Loucy (cell line): ENCODE data around the gene EPHB1.

Source experiments
- H2AFZ ChIP-seq: fragments of 200-600 bp; sonication (generic); 2 replicates; pipeline ENCODE4 v1.6.0; 2016; ENCODE audit warnings: antibody characterized with exemption, mild to moderate bottlenecking, low read length, moderate library complexity
- H3F3A ChIP-seq: fragments of 200-600 bp; 2 replicates; pipeline ENCODE4 v1.6.0; 2016; ENCODE audit warnings: antibody characterized with exemption, low read depth, mild to moderate bottlenecking
- H3K27me3 ChIP-seq: fragments of 200-600 bp; sonication (generic); 2 replicates; pipeline ENCODE4 v1.6.1; 2014; ENCODE audit warnings: low read length, mild to moderate bottlenecking; ENCODE audit not compliant: insufficient read depth, poor library complexity, severe bottlenecking
- H3K36me3 ChIP-seq: fragments of 200-600 bp; sonication (generic); 2 replicates; pipeline ENCODE4 v1.6.1; 2016; ENCODE audit warnings: low read length; ENCODE audit not compliant: insufficient read depth
- H3K4me1 ChIP-seq: fragments of 200-600 bp; sonication (generic); 2 replicates; pipeline ENCODE4 v1.5.1; 2014; ENCODE audit warnings: low read length, mild to moderate bottlenecking; ENCODE audit not compliant: insufficient read depth, poor library complexity, severe bottlenecking
- H3K4me2 ChIP-seq: fragments of 200-600 bp; sonication (generic); 2 replicates; pipeline ENCODE4 v1.6.0; 2014; ENCODE audit warnings: antibody characterized with exemption, low read length, low read depth, mild to moderate bottlenecking; ENCODE audit not compliant: poor library complexity, severe bottlenecking
- H3K4me3 ChIP-seq: fragments of 200-600 bp; sonication (generic); 2 replicates; pipeline ENCODE4 v1.5.1; 2014; ENCODE audit warnings: low read length, mild to moderate bottlenecking, mixed read lengths; ENCODE audit not compliant: poor library complexity, severe bottlenecking
- H3K79me2 ChIP-seq: fragments of 200-600 bp; sonication (generic); 2 replicates; pipeline ENCODE4 v1.6.1; 2014; ENCODE audit warnings: low read length; ENCODE audit not compliant: insufficient read depth
- H3K9ac ChIP-seq: fragments of 200-600 bp; sonication (generic); 2 replicates; pipeline ENCODE4 v1.6.0; 2014; ENCODE audit warnings: mild to moderate bottlenecking, low read depth, low read length, moderate library complexity; ENCODE audit not compliant: poor library complexity, severe bottlenecking
- H3K9me2 ChIP-seq: fragments of 200-600 bp; sonication (generic); replicated peaks from 2 replicates; pipeline ENCODE4 v1.6.1; 2016; ENCODE audit warnings: low read depth, low read length, mixed read lengths
- H3K9me3 ChIP-seq: fragments of 200-600 bp; sonication (generic); 2 replicates; pipeline ENCODE4 v1.6.1; 2014; ENCODE audit warnings: mild to moderate bottlenecking, antibody characterized with exemption, low read length, low read depth; ENCODE audit not compliant: insufficient read depth
- H4K20me1 ChIP-seq: fragments of 200-600 bp; sonication (generic); 2 replicates; pipeline ENCODE4 v1.6.0; 2014; ENCODE audit warnings: antibody characterized with exemption, low read length, mild to moderate bottlenecking; ENCODE audit not compliant: insufficient read depth, poor library complexity, severe bottlenecking
- EZH2phosphoT487 ChIP-seq: fragments of 200-600 bp; IDR thresholded peaks from 2 replicates; pipeline ENCODE4 v1.6.1; 2018; ENCODE audit warnings: antibody characterized with exemption, mild to moderate bottlenecking, moderate library complexity, borderline replicate concordance
- TF ChIP-seq, protein P1 (sequence below): fragments of 200-600 bp; sonication (generic); conservative IDR thresholded peaks from 2 replicates; pipeline ENCODE4 v1.5.1; 2014; ENCODE audit warnings: mild to moderate bottlenecking, antibody characterized with exemption, low read length

Gene EPHB1

DNA sequence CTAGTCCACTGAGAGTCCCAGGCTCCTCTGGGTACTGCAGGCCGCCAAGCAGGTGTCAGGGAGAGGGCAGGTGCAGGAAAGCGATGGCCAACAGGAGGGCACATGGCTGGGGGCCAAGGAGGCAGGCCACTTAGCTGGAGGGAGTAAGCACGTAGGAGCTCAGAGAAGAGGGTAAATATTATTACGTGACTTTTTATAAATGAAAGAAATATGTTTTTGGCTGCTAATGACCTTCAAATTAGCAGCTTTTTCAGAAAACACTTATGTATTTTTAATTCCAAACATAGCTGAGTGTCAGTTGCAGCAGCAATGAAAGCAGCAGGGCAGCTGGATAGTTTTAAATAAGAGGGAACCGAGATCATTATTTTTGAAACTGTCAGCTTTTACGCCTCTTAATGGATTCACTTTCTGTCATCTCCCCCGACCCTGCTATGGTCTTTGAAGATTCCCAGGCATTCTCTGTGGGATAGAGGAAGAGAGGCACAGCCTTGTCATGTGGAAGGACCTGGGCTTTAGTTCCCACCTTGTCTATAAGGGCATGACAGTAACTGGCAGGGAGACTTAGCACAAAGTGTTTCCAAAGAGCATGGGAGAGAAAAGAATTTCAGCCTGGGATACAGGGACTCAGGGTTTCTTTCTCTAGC lies 477.1 kb downstream of the EPHB1 start:
- no peaks in the 10 kb centered on the region for H3F3A ChIP-seq
- H4K20me1 ChIP-seq, result no peaks in the 10 kb centered on the region
- no peaks in the 10 kb centered on the region for H3K27me3 ChIP-seq
- H3K36me3 ChIP-seq, result no peaks in the 10 kb centered on the region
- H3K79me2 ChIP-seq, result no peaks in the 10 kb centered on the region
- H2AFZ ChIP-seq, result no peak overlapping the region
- H3K4me2 ChIP-seq, result no peak overlapping the region
- H3K9ac ChIP-seq, result no peak overlapping the region
- H3K9me2 ChIP-seq, result no peaks in the 10 kb centered on the region
- TF ChIP-seq EZH2phosphoT487, result no peak
- TF ChIP-seq, protein P1, sequence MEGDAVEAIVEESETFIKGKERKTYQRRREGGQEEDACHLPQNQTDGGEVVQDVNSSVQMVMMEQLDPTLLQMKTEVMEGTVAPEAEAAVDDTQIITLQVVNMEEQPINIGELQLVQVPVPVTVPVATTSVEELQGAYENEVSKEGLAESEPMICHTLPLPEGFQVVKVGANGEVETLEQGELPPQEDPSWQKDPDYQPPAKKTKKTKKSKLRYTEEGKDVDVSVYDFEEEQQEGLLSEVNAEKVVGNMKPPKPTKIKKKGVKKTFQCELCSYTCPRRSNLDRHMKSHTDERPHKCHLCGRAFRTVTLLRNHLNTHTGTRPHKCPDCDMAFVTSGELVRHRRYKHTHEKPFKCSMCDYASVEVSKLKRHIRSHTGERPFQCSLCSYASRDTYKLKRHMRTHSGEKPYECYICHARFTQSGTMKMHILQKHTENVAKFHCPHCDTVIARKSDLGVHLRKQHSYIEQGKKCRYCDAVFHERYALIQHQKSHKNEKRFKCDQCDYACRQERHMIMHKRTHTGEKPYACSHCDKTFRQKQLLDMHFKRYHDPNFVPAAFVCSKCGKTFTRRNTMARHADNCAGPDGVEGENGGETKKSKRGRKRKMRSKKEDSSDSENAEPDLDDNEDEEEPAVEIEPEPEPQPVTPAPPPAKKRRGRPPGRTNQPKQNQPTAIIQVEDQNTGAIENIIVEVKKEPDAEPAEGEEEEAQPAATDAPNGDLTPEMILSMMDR, result no peak
- H3K4me3 ChIP-seq, result no peak overlapping the region
- H3K9me3 ChIP-seq, result no peaks in the 10 kb centered on the region
- H3K4me1 ChIP-seq, result no peaks in the 10 kb centered on the region

DNA sequence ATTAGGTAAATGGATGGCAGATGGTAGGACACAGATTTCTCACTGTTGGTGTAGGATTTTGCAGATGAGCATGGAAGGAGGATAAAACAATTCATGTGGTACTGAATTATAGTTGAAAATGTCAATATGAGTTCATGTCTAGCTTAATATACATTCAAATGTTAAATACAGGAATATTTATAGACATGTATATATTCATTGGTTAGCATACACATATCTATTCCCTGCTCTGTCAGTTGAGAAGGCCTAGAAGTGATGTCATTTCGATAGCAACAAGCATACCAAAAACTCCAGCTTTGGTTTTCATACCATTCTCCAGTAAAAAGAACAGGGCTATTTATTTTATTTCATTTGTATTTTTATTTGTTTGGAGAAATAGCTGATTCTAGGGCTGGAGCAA lies 497.1 kb downstream of the EPHB1 start:
- Histone ChIP-seq H3K4me3 (no peak overlapping the region), H3K79me2 (no peaks in the 10 kb centered on the region), H3K27me3 (no peaks in the 10 kb centered on the region), H3K4me2 (no peak overlapping the region), H3F3A (no peaks in the 10 kb centered on the region), H3K9me3 (no peaks in the 10 kb centered on the region; the same call in 1 of the 2 replicates), H3K36me3 (no peaks in the 10 kb centered on the region), H3K9ac (no peak overlapping the region), H3K9me2 (no peaks in the 10 kb centered on the region), H4K20me1 (no peaks in the 10 kb centered on the region), H2AFZ (no peak overlapping the region), H3K4me1 (no peaks in the 10 kb centered on the region)
- no peak for TF ChIP-seq EZH2phosphoT487
- TF ChIP-seq, protein P1, result no peak

DNA sequence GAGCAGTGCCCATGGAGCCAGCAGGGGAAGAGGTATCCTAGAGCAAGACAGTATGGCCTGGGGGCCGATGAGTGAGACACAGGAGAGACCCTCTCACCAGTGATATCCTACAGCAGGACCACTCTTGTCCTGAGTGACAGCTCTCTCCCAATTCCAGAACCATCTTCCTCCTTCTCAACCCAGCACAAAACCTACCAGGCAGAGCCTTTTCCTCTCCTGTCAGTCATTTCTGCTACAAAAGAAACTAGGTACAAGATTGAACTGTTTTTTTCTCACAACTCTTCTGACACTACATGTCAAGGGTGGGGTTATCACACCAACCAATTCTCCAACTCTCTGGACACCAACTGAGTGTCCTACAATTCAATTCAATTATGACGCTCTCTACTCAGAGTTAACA lies 506.6 kb downstream of the EPHB1 start:
- Histone ChIP-seq H4K20me1 (no peaks in the 10 kb centered on the region), H3K4me1 (no peaks in the 10 kb centered on the region), H3K9me3 (no peaks in the 10 kb centered on the region), H3K27me3 (no peaks in the 10 kb centered on the region), H2AFZ (no peak overlapping the region), H3K4me3 (no peak overlapping the region), H3K79me2 (no peaks in the 10 kb centered on the region), H3K36me3 (no peaks in the 10 kb centered on the region), H3F3A (no peaks in the 10 kb centered on the region), H3K9me2 (no peaks in the 10 kb centered on the region), H3K9ac (no peak overlapping the region), H3K4me2 (no peak overlapping the region)
- no peak for TF ChIP-seq EZH2phosphoT487
- TF ChIP-seq, protein P1, result no peak
